GM12873 (cell line): ENCODE data around the gene CAPZB.

Experiments used
- TF ChIP-seq, protein P1 (sequence below): IDR thresholded peaks from 2 replicates; pipeline ENCODE4 v1.5.1; 2012; ENCODE audit warnings: low read depth, mild to moderate bottlenecking, moderate library complexity, low read length, control low read depth; ENCODE audit not compliant: insufficient read depth; ENCODE audit errors: missing control alignments

Gene CAPZB

DNA sequence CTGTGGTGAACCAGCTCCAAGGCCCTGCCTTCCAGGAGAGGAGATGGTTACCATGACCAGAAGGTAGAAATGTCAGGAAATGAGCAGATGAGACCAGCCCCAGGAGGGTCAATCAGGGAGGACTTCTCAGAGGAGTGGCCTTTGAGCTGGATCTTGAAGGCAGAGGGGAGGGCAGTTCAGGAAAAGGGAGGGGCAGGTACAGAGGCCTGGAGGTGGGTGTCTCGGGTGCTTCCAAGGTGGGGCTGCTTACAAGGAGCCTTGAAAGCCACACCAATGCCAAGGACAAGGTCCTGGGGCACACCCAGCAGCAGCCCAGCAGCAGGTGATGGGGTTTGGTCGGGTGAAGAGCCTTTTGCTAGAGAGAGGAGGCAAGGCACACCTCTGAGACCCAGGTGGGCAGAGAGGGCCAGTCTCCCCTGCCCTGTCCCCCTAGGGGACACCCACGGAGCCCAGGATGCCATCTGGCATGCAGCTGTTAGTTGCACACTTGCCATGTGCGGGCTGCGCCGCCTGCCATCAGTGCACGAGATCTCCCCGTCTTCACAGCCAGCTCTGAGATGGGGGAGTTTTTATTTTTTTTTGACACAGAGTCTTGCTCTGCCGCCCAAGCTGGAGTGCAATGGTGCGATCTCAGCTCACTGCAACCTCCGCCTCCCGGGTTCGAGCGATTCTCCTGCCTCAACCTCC, 154.7 kb downstream of the CAPZB start:
- TF ChIP-seq, protein P1, sequence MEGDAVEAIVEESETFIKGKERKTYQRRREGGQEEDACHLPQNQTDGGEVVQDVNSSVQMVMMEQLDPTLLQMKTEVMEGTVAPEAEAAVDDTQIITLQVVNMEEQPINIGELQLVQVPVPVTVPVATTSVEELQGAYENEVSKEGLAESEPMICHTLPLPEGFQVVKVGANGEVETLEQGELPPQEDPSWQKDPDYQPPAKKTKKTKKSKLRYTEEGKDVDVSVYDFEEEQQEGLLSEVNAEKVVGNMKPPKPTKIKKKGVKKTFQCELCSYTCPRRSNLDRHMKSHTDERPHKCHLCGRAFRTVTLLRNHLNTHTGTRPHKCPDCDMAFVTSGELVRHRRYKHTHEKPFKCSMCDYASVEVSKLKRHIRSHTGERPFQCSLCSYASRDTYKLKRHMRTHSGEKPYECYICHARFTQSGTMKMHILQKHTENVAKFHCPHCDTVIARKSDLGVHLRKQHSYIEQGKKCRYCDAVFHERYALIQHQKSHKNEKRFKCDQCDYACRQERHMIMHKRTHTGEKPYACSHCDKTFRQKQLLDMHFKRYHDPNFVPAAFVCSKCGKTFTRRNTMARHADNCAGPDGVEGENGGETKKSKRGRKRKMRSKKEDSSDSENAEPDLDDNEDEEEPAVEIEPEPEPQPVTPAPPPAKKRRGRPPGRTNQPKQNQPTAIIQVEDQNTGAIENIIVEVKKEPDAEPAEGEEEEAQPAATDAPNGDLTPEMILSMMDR = no peak

DNA sequence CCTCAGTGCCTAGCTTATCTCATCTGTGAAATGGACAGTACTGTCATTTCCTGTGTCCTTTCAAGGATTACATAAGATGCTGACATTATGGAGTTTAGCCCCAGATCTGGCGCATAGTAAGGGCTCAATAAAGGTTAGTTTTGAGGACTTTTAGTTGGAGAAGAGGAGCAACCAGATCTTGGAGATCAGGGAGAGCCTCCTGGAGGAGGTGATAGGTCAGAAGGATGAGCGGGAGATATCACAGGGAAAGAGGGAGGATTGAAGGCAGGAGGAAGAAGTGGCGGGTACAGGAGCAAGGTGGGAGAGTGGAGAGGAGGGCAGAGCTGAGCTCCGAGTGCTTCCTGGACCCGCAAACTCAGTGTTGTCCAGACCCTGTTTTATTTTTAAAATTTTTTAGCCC, 155.7 kb downstream of the CAPZB start:
- TF ChIP-seq, protein P1 = no peak

DNA sequence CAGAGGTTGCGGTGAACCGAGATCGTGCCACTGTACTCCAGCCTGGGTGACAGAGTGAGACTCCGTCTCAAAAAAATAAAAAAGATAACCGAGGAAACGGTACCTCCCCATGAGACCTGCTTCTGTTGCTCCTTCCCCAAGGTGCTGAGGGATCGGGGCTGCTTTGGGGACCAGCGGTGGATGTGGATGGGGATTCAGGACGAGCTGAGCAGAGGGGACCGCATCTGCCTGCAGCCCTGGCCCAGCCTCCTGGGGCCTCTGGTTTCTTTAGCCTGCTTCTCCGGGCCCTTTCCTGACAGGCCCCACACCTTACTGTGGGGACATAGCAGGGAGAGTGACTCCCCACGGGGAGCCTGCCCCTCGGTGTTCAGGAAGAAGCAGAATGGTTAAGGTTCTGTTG, 156.2 kb downstream of the CAPZB start:
- TF ChIP-seq, protein P1 = no peak

DNA sequence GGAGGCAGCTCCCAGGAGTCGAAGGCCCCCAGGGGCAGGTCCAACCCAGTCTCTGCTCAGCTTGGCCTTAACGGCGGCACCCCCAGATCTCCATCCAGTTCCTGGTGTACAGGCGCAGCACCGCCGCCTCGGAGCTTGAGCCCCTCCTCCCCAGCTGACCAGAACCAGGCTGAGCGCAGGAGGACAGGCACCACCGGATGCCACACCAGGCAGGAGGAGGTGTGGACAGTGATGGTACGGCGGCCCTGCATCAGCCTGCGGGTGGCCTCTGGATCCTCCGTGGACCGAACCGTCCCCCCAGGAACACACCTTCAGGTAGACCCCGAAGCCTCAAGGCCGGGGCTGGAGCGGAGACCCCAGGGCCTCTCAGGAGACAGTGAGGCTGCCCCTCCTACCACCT, 156.9 kb downstream of the CAPZB start:
- TF ChIP-seq, protein P1 = no peak

DNA sequence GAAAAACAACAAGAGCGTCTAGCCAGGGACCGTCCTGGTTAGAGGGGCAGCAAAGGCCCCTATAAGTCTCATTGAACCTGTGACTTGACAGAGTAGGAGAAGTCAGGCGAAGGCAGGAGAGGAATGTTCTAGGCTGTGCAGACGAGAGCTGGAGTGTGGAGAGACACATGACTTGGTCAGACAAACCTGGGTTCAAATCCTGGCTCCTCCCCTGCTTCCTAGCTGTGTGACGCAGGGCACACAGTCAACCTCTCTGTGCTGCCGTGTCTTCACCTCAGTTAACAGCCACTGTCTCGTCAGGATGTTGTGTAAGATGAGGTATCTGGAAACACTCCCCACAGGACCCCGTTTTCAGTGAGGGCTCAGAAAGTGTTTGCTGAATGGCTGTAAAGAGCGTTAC, 157.6 kb downstream of the CAPZB start:
- TF ChIP-seq, protein P1 = no peak

DNA sequence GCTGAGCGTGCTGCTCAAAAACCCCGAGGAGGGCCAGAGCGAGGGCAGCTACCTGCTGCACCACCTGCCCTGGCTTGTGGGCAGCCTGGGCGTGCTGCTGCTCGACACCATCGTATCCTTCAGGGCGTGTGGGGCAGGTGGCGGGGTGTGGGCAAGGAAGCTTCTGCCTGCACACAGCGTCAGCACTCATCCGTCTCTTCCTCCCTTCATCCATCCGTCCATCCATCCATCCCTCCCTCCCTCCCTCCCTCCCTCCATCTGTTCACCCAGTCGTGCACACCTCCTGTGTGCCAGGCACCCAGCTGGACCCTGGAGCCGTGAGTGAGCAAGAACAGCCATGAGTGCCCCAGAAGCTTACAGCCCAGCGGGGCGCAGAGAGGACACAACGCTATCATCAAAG, 158.0 kb downstream of the CAPZB start:
- TF ChIP-seq, protein P1 = no peak

DNA sequence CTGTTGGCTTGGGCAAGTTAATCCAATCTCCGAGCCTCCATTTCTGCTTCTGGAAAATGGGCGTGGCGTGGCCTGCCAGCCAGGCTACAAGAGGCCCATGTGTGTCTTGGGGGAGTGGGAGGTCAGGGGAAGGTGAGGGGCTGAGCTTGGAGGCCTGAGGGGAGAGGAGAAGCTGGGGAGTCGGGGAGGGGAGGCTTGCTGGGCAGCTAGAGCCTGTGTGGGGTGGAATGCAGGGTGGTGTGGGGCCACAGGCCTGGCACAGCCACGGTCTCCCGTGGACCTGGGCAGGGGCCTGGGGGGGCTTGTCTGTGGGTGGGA, 158.6 kb downstream of the CAPZB start:
- TF ChIP-seq, protein P1 = no peak
